Stomach (tissue), 4 donors: Measurements from ENCODE around the gene TTC9.

ENCODE experiments used
- CTCF ChIP-seq, 7 experiments: fragments of 450-650 bp in 4 of 7; fragments of 200-600 bp in 3 of 7; sonication (generic) in 3 of 7; IDR thresholded peaks; one replicate each; pipeline ENCODE4 v1.5.1; 2016 to 2019; ENCODE audit warnings: antibody characterized with exemption in 7 of 7, control low read depth in 2 of 7, mild to moderate bottlenecking in 1 of 7
- EP300 ChIP-seq: sonication (generic); formaldehyde crosslinking; IDR thresholded peaks from one replicate; pipeline ENCODE4 v1.6.1; 2017; ENCODE audit warnings: antibody characterized with exemption

DNA sequence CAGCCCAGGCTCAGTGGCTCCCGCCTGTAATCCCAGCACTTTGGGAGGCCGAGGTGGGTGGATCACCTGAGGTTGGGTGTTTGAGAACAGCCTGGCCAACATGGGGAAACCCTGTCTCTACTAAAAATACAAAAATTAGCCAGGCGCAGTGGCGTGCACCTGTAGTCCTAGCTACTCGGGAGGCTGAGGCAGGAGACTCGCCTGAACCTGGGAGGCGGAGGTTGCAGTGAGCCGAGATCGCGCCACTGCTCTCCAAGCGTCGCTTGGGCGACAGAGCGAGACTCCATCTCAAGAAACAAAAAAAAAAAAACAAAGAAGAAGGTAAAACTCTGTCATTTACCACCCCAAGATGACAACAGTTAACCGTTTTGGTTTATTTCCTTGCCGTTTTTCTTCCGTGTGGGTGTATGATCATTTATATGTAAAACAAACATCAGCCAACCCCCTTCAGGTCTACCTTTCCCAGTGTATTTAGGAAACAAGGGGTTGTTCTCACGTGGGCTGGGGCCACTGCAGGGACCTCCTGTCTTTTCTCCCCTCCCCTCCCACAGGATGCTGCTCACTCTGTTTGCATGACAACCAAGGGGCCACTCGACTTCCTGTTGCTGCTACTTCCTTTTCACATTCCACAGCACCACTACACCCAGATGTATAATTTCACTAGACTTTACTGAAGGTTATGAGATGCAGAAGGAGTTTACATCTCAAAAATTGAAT lies 13.6 kb downstream of the TTC9 start:
- TF ChIP-seq CTCF (IDR thresholded peaks at IDR 0.05) (no peak), EP300 (no peak)
